ENCODE results near the gene PTPN4. TPM values are rescaled to one million over a fixed set of nuclear protein-coding genes. Genes with fewer than 3 reads are reported as not detected.

The PTPN4 gene
- total and polyA plus RNA-seq, 2 donors from 2014 or later: 7.4 to 46.4 TPM

DNA sequence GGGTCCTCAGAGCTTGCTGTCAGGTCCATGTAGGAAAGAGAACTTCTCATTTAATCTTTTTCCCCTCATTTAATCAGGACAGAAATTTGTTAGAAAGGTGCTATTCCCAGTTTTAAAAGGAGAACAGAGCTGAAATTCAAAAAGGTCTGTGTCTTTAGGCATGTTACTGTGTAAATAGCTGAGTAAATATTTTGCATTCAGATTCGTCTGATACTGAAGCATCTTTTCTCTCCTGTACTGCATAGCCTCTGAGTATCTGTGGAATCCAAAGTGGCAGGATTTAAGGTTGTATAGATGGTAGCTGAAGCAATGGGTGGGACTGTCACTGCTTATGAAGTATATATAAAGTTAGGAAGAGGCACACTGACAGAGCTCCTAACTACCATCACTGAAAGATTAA, 9.0 kb downstream of the PTPN4 start:
- Histone ChIP-seq H3K27ac (ENCODE audit: low read depth in 2 of 2, low read length in 2 of 2) (no peak overlapping the region), H3K9ac (ENCODE audit: low read length in 3 of 3) (no peak overlapping the region), H3K9me3 (ENCODE audit: control insufficient read depth in 2 of 3, insufficient read depth in 1 of 3, low read length in 3 of 3) (no peaks in the 10 kb centered on the region), H3K36me3 (ENCODE audit: control insufficient read depth in 2 of 3, insufficient read depth in 3 of 3, low read length in 3 of 3) (no peaks in the 10 kb centered on the region), H3K27me3 (ENCODE audit: control insufficient read depth, insufficient read depth, low read length) (no peaks in the 10 kb centered on the region), H3K4me3 (ENCODE audit: low read length in 3 of 3) (no peak overlapping the region), H3K4me1 (ENCODE audit: control insufficient read depth in 2 of 3, insufficient read depth in 2 of 3, low read depth in 1 of 3, low read length in 3 of 3) (peaks cover 0 to 3% (median 0%) of the 10 kb centered on the region in 3 donors)
- FAIRE-seq: no peak
- TF ChIP-seq, protein P1, sequence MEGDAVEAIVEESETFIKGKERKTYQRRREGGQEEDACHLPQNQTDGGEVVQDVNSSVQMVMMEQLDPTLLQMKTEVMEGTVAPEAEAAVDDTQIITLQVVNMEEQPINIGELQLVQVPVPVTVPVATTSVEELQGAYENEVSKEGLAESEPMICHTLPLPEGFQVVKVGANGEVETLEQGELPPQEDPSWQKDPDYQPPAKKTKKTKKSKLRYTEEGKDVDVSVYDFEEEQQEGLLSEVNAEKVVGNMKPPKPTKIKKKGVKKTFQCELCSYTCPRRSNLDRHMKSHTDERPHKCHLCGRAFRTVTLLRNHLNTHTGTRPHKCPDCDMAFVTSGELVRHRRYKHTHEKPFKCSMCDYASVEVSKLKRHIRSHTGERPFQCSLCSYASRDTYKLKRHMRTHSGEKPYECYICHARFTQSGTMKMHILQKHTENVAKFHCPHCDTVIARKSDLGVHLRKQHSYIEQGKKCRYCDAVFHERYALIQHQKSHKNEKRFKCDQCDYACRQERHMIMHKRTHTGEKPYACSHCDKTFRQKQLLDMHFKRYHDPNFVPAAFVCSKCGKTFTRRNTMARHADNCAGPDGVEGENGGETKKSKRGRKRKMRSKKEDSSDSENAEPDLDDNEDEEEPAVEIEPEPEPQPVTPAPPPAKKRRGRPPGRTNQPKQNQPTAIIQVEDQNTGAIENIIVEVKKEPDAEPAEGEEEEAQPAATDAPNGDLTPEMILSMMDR (IDR thresholded peaks at IDR 0.05; ENCODE audit: borderline replicate concordance, extremely low read depth, insufficient read depth): no peak
- DNase-seq: no peak
- intact Hi-C loops (cut with DNase I): no loop called here

DNA sequence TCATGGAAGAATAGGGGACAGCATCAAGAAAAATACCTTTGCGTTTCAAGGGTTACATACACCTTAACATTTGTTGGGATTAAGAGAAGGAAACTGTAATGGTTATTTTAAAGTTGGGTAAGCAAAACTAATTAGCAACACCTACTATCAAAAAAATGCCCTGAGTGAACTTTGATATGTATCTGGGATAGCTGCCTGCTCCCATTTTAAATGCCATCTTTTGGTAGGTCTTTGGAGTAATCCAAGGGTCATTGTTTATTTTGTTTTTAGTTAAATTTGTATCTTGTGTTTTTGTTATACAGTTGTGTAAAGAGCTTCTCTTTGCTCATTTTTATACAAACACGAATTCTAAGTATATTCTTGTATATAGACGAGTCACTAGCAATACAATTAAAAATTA, 9.9 kb downstream of the PTPN4 start:
- DNase-seq (no peak), FAIRE-seq (no peak)
- TF ChIP-seq, protein P1 (IDR thresholded peaks at IDR 0.05; ENCODE audit: borderline replicate concordance, extremely low read depth, insufficient read depth): no peak
- intact Hi-C loops (cut with DNase I): no loop called here
- Histone ChIP-seq H3K27me3 (ENCODE audit: control insufficient read depth, insufficient read depth, low read length) (no peaks in the 10 kb centered on the region), H3K27ac (ENCODE audit: low read depth in 2 of 2, low read length in 2 of 2) (no peak overlapping the region), H3K4me3 (ENCODE audit: low read length in 3 of 3) (no peak overlapping the region), H3K36me3 (ENCODE audit: control insufficient read depth in 2 of 3, insufficient read depth in 3 of 3, low read length in 3 of 3) (no peaks in the 10 kb centered on the region), H3K9me3 (ENCODE audit: control insufficient read depth in 2 of 3, insufficient read depth in 1 of 3, low read length in 3 of 3) (no peaks in the 10 kb centered on the region), H3K9ac (ENCODE audit: low read length in 3 of 3) (no peak overlapping the region), H3K4me1 (ENCODE audit: control insufficient read depth in 2 of 3, insufficient read depth in 2 of 3, low read depth in 1 of 3, low read length in 3 of 3) (peaks cover 0 to 3% (median 0%) of the 10 kb centered on the region in 3 donors)

DNA sequence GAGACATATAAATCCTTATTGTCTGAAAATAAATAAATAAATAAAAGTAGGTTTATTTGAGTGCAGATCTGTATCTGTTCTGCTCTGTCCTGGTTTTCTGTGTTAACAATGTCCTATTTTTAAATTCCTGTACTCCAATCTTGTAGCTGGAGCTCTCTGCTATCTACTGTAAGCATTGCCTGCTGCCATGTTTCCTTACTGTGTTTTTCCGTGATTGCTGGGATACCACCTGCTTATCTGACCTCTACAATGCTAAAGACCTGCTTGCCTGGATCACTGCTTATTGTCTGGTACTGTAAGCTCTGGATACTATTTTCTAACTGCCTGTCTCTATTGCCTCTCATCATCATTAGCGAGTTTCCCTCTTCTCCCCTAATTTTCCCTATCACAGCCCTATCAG, 11.6 kb downstream of the PTPN4 start:
- no peak overlapping the region for H3K27ac ChIP-seq (ENCODE audit: low read depth in 2 of 2, low read length in 2 of 2)
- FAIRE-seq (no peak), DNase-seq (no peak)
- H3K4me1 ChIP-seq (ENCODE audit: control insufficient read depth in 2 of 3, insufficient read depth in 2 of 3, low read depth in 1 of 3, low read length in 3 of 3): peaks cover 0 to 2% (median 0%) of the 10 kb centered on the region in 3 donors
- intact Hi-C loops (cut with DNase I): no loop called here
- no peak overlapping the region for H3K9ac ChIP-seq (ENCODE audit: low read length in 3 of 3)
- TF ChIP-seq, protein P1 (IDR thresholded peaks at IDR 0.05; ENCODE audit: borderline replicate concordance, extremely low read depth, insufficient read depth): no peak
- no peaks in the 10 kb centered on the region for H3K36me3 ChIP-seq (ENCODE audit: control insufficient read depth in 2 of 3, insufficient read depth in 3 of 3, low read length in 3 of 3)
- no peak overlapping the region for H3K4me3 ChIP-seq (ENCODE audit: low read length in 3 of 3)
- H3K27me3 ChIP-seq (ENCODE audit: control insufficient read depth, insufficient read depth, low read length): no peaks in the 10 kb centered on the region
- H3K9me3 ChIP-seq (ENCODE audit: control insufficient read depth in 2 of 3, insufficient read depth in 1 of 3, low read length in 3 of 3): no peaks in the 10 kb centered on the region

DNA sequence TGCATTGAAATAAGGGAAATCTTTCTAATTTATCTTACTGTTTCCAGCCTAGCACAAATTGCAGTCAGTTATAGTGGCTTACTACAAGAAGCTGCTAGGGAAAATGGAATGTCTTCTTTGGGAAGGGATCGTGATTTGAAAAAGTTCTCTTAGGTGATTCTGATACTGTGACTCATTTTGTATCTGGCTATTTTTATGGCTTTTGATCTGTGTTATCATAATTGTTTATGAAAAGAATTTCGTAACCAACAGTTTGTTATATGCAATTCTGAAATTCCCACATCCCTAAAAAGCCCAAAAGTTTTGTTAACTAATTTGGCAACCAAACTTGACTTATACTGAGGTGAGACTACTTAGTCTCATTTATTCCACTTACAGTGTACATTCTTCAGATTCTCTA, 12.4 kb downstream of the PTPN4 start:
- intact Hi-C loops (cut with DNase I): no loop called here
- Histone ChIP-seq H3K36me3 (ENCODE audit: control insufficient read depth in 2 of 3, insufficient read depth in 3 of 3, low read length in 3 of 3) (no peaks in the 10 kb centered on the region), H3K4me3 (ENCODE audit: low read length in 3 of 3) (no peak overlapping the region), H3K27me3 (ENCODE audit: control insufficient read depth, insufficient read depth, low read length) (no peaks in the 10 kb centered on the region), H3K4me1 (ENCODE audit: control insufficient read depth in 2 of 3, insufficient read depth in 2 of 3, low read depth in 1 of 3, low read length in 3 of 3) (peaks cover 0 to 2% (median 0%) of the 10 kb centered on the region in 3 donors), H3K9ac (ENCODE audit: low read length in 3 of 3) (no peak overlapping the region), H3K9me3 (ENCODE audit: control insufficient read depth in 2 of 3, insufficient read depth in 1 of 3, low read length in 3 of 3) (no peaks in the 10 kb centered on the region), H3K27ac (ENCODE audit: low read depth in 2 of 2, low read length in 2 of 2) (no peak overlapping the region)
- FAIRE-seq (no peak), DNase-seq (no peak)
- TF ChIP-seq, protein P1 (IDR thresholded peaks at IDR 0.05; ENCODE audit: borderline replicate concordance, extremely low read depth, insufficient read depth): no peak

Measured in kidney (tissue), 14 donors.